Fibroblast of skin of abdomen (primary cell): ENCODE results near the gene AGRP.
A peak's percentile ranks its signal among the peaks of the same experiment; 100 is the strongest.

Experiments
- DNase-seq: peaks from one replicate; pipeline ENCODE4 v3.0.0-alpha.2; 2013

The AGRP gene

GRCh38 chr16:67463059-67463458 is 20.3 kb downstream of the AGRP start:
- DNase-seq: no peak

- no peak for DNase-seq
Observed at GRCh38 chr16:67462279-67462655, 21.1 kb downstream of the AGRP start.

- DNase-seq: no peak
Observed at GRCh38 chr16:67461600-67462278, 21.6 kb downstream of the AGRP start.

- DNase-seq: no peak
Observed at GRCh38 chr16:67460961-67461360, 22.4 kb downstream of the AGRP start.

GRCh38 chr16:67460168-67460567 is 23.2 kb downstream of the AGRP start:
- no peak for DNase-seq

- DNase-seq: no peak
Observed at GRCh38 chr16:67459861-67460150, 23.5 kb downstream of the AGRP start.

GRCh38 chr16:67459066-67459860 is 24.1 kb downstream of the AGRP start:
- no peak for DNase-seq

GRCh38 chr16:67458121-67458641 is 25.2 kb downstream of the AGRP start:
- peak; percentile 39 for DNase-seq

- DNase-seq: no peak
Observed at GRCh38 chr16:67457611-67458010, 25.7 kb downstream of the AGRP start.

- DNase-seq: no peak
Observed at GRCh38 chr16:67456391-67457081, 26.8 kb downstream of the AGRP start.

- no peak for DNase-seq
Observed at GRCh38 chr16:67454852-67455251, 28.5 kb downstream of the AGRP start.

GRCh38 chr16:67454104-67454503 is 29.2 kb downstream of the AGRP start:
- no peak for DNase-seq

GRCh38 chr16:67451704-67452435 is 31.5 kb downstream of the AGRP start:
- DNase-seq: no peak

- no peak for DNase-seq
Observed at GRCh38 chr16:67451061-67451703, 32.2 kb downstream of the AGRP start.

- no peak for DNase-seq
Observed at GRCh38 chr16:67449739-67450138, 33.6 kb downstream of the AGRP start.

GRCh38 chr16:67449336-67449735 is 34.0 kb downstream of the AGRP start:
- no peak for DNase-seq

GRCh38 chr16:67448580-67448979 is 34.8 kb downstream of the AGRP start:
- no peak for DNase-seq

- peak; percentile 12 for DNase-seq
Observed at GRCh38 chr16:67447508-67448076, 35.8 kb downstream of the AGRP start.

GRCh38 chr16:67446968-67447507 is 36.3 kb downstream of the AGRP start:
- no peak for DNase-seq

GRCh38 chr16:67445913-67446907 is 37.1 kb downstream of the AGRP start:
- no peak for DNase-seq
